Neutrophil (primary cell): ENCODE results near the gene PLD5.

Source experiments
- H3K27ac ChIP-seq: fragments of 200-600 bp; sonication (generic); 2 replicates; pipeline ENCODE4 v1.5.1; 2016; ENCODE audit warnings: mild to moderate bottlenecking, moderate library complexity
- H3K27me3 ChIP-seq: fragments of 200-600 bp; sonication (generic); 2 replicates; pipeline ENCODE4 v1.6.0; 2016; ENCODE audit warnings: mild to moderate bottlenecking
- H3K36me3 ChIP-seq: fragments of 200-600 bp; sonication (generic); 2 replicates; pipeline ENCODE4 v1.5.1; 2017
- H3K4me1 ChIP-seq, 2 experiments: fragments of 200-600 bp in 1 of 2; sonication (generic) in 1 of 2; 1 replicate in 1 of 2; 2 replicates in 1 of 2; pipeline versions ENCODE4 v1.5.1 to v1.6.1; 2013 to 2016; ENCODE audit warnings: low read depth in 1 of 2, low read length in 1 of 2, mild to moderate bottlenecking in 1 of 2, moderate library complexity in 1 of 2; ENCODE audit not compliant: control insufficient read depth in 1 of 2, insufficient read depth in 1 of 2
- H3K4me3 ChIP-seq, 2 experiments: fragments of 200-600 bp in 1 of 2; sonication (generic) in 1 of 2; 1 replicate in 1 of 2; 2 replicates in 1 of 2; pipeline ENCODE4 v1.5.1; 2013 to 2016; ENCODE audit warnings: low read depth in 1 of 2, low read length in 1 of 2, mild to moderate bottlenecking in 1 of 2, moderate library complexity in 1 of 2
- H3K9me3 ChIP-seq: fragments of 200-600 bp; sonication (generic); 2 replicates; pipeline ENCODE4 v1.5.1; 2016
- CTCF ChIP-seq: fragments of 200-600 bp; sonication (generic); IDR thresholded peaks from 2 replicates; pipeline ENCODE4 v1.5.1; 2016; ENCODE audit warnings: antibody characterized with exemption

PLD5 gene

GRCh38 chr1:242456726-242457269 lies 67.7 kb downstream of the PLD5 start:
- peaks cover 16% of the 10 kb centered on the region for H3K27me3 ChIP-seq
- no peaks in the 10 kb centered on the region for H3K36me3 ChIP-seq
- no peak overlapping the region for H3K4me3 ChIP-seq
- H3K9me3 ChIP-seq, result no peaks in the 10 kb centered on the region
- TF ChIP-seq CTCF, result no peak
- H3K4me1 ChIP-seq, result no peaks in the 10 kb centered on the region
- H3K27ac ChIP-seq, result no peak overlapping the region

DNA sequence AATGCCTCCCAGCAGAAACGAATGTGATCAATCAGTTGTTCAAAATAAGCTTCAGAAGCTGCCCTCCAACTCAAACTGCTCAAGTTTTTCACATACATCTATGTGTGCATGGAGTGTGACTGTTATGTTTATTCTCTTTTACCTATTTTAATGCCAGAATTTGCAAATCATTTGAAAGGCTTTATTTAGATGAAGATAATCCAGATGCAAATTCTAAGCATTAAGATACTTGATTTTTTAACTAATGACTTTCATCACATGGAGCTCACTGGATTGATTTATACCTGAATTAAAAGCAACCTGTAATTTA lies 69.5 kb downstream of the PLD5 start:
- Histone ChIP-seq H3K4me3 (no peak overlapping the region), H3K9me3 (no peaks in the 10 kb centered on the region), H3K27me3 (peaks cover 16% of the 10 kb centered on the region), H3K27ac (no peak overlapping the region), H3K36me3 (no peaks in the 10 kb centered on the region), H3K4me1 (no peaks in the 10 kb centered on the region)
- no peak for TF ChIP-seq CTCF

DNA sequence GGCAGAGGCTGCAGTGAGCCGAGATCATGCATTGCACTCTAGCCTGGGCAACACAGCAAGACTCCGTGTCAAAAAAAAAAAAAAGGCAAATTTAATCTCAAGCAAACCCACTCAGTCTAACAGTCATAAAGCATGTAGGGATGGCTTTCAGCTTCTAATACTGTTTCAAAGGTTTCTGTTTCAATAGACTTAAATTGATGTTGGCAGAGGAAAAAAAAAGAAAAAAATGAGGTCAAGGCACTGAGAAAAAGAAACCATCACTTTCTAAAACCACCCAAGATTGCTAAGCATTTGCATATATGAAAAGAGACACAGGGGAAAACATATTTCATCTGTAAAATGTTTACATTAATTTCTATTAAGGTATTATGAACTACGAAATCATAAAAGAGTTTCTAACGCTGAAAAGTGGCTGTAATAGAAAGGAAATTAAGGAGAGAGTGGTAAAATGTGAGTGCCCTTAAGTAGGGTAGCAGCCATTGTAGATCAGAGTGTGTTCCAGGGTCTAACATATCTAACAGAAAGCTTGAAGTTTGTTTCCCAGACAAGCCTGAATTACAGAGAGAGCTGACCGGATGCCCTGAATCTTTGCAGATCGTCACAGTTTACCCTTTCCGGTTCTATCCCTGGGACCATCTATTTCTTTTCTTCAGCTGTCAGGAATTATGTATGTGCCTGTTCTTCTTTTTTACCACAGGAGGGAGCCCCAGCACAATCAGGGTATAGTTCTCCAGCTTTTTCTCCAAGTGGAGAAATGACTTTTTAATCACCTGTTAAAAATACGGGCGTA lies 70.0 kb downstream of the PLD5 start:
- Histone ChIP-seq H3K27me3 (peaks cover 16% of the 10 kb centered on the region), H3K4me1 (no peaks in the 10 kb centered on the region), H3K36me3 (no peaks in the 10 kb centered on the region), H3K9me3 (no peaks in the 10 kb centered on the region), H3K4me3 (no peak overlapping the region), H3K27ac (no peak overlapping the region)
- no peak for TF ChIP-seq CTCF

DNA sequence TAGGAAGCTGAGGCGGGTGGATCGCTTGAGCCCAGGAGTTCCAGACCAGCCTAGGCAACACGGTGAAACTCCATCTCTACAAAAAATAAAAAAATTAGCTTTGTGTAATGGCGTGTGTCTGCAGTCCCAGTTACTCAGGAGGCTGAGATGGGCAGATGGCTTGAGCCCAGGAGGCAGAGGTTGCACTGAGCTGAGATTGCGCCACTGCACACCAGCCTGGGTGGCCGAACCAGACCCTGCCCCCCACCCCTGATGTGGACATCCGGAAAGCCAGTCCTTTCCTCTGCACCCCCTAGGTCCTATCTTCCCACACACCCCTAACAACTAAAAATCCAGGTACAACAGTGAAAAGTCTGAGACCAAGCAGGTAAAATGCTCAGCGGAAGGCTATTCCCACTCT lies 71.9 kb downstream of the PLD5 start:
- H3K4me3 ChIP-seq, result no peak overlapping the region
- TF ChIP-seq CTCF, result no peak
- H3K36me3 ChIP-seq, result no peaks in the 10 kb centered on the region
- no peaks in the 10 kb centered on the region for H3K9me3 ChIP-seq
- no peaks in the 10 kb centered on the region for H3K4me1 ChIP-seq
- no peak overlapping the region for H3K27ac ChIP-seq
- H3K27me3 ChIP-seq, result peaks cover 16% of the 10 kb centered on the region

- H3K9me3 ChIP-seq, result no peaks in the 10 kb centered on the region
- TF ChIP-seq CTCF, result no peak
- H3K36me3 ChIP-seq, result no peaks in the 10 kb centered on the region
- no peaks in the 10 kb centered on the region for H3K4me1 ChIP-seq
- no peak overlapping the region for H3K4me3 ChIP-seq
- peaks cover 4% of the 10 kb centered on the region for H3K27me3 ChIP-seq
- no peak overlapping the region for H3K27ac ChIP-seq
These were observed 74.8 kb downstream of the PLD5 start for GRCh38 chr1:242449661-242450060.
